WTC11 (cell line): ENCODE measurements around the gene CACNA1B. TPM values are rescaled to one million over a fixed set of nuclear protein-coding genes. Genes with fewer than 3 reads are reported as not detected.

ENCODE experiments used
- ATAC-seq: fragments of 200-7000 bp; cut with Tn5 transposase; 2 replicates; pipeline ENCODE4 v1.10.0; 2021; ENCODE audit warnings: mild to moderate bottlenecking, moderate library complexity
- CTCF ChIA-PET: fragments of 300-600 bp; sonication (Branson Sonifier 250); formaldehyde crosslinking; loops from one replicate; lab custom pipeline; 2021; ENCODE audit warnings: antibody characterized with exemption; lab: Charles Lee
- POLR2A ChIA-PET: fragments of 350-600 bp; sonication (Branson Sonifier 250); formaldehyde crosslinking; loops from one replicate; lab custom pipeline; 2021; ENCODE audit warnings: antibody characterized with exemption; lab: Charles Lee
- DNase-seq: peaks from one replicate; pipeline ENCODE4 v3.0.0; 2021; ENCODE audit warnings: low spot score
- H3K27ac Mint-ChIP-seq: 2 replicates; pipeline ENCODE4 v1.8.0; 2021; ENCODE audit warnings: mixed read lengths
- H3K27me3 Mint-ChIP-seq: 2 replicates; pipeline ENCODE4 v1.8.0; 2021; ENCODE audit warnings: low read depth, mild to moderate bottlenecking, moderate library complexity, mixed read lengths
- H3K36me3 Mint-ChIP-seq: 2 replicates; pipeline ENCODE4 v1.8.0; 2021; ENCODE audit warnings: mixed read lengths
- H3K4me1 Mint-ChIP-seq: 2 replicates; pipeline ENCODE4 v1.8.0; 2022; ENCODE audit warnings: mixed read lengths
- H3K4me3 Mint-ChIP-seq: 2 replicates; pipeline ENCODE4 v1.8.0; 2021; ENCODE audit warnings: mild to moderate bottlenecking, moderate library complexity, mixed read lengths
- H3K9me3 Mint-ChIP-seq: 2 replicates; pipeline ENCODE4 v1.8.0; 2021; ENCODE audit warnings: mixed read lengths
- E2F1 ChIP-seq: sonication (generic); formaldehyde crosslinking; IDR thresholded peaks from 2 replicates; pipeline ENCODE4 v1.8.0; 2022; ENCODE audit warnings: mild to moderate bottlenecking, missing genetic modification reagents
- E2F4 ChIP-seq: sonication (generic); formaldehyde crosslinking; IDR thresholded peaks from 2 replicates; pipeline ENCODE4 v1.8.1; 2022; ENCODE audit warnings: low read depth, mild to moderate bottlenecking, moderate library complexity, missing genetic modification reagents, borderline replicate concordance
- FOXK1 ChIP-seq: sonication (generic); formaldehyde crosslinking; IDR thresholded peaks from 2 replicates; pipeline ENCODE4 v1.8.0; 2022; ENCODE audit warnings: mild to moderate bottlenecking, moderate library complexity, missing genetic modification reagents
- GRHL2 ChIP-seq: fragments of 250-450 bp; sonication (Bioruptor Pico); IDR thresholded peaks from 2 replicates; pipeline ENCODE4 v1.8.0; 2022; ENCODE audit warnings: mild to moderate bottlenecking, moderate library complexity; ENCODE audit not compliant: insufficient replicate concordance, severe bottlenecking
- GTF2I ChIP-seq: fragments of 250-450 bp; sonication (Bioruptor Pico); conservative IDR thresholded peaks from 2 replicates; pipeline ENCODE4 v1.4.0; 2021; ENCODE audit warnings: mild to moderate bottlenecking
- KAT7 ChIP-seq: sonication (generic); formaldehyde crosslinking; IDR thresholded peaks from 2 replicates; pipeline ENCODE4 v1.8.1; 2023; ENCODE audit warnings: missing genetic modification reagents, mild to moderate bottlenecking, borderline replicate concordance
- MAX ChIP-seq: sonication (generic); formaldehyde crosslinking; IDR thresholded peaks from 2 replicates; pipeline ENCODE4 v1.8.0; 2022; ENCODE audit warnings: mild to moderate bottlenecking, missing genetic modification reagents
- NFATC4 ChIP-seq: fragments of 250-450 bp; sonication (Bioruptor Pico); IDR thresholded peaks from 2 replicates; pipeline ENCODE4 v1.9.0; 2021; ENCODE audit warnings: mild to moderate bottlenecking
- NFYB ChIP-seq: sonication (generic); formaldehyde crosslinking; conservative IDR thresholded peaks from 2 replicates; pipeline ENCODE4 v1.8.0; 2022; ENCODE audit warnings: low read depth, missing genetic modification reagents
- PRDM15 ChIP-seq: sonication (generic); formaldehyde crosslinking; IDR thresholded peaks from 2 replicates; pipeline ENCODE4 v1.8.0; 2022; ENCODE audit warnings: missing genetic modification reagents
- PRRX2 ChIP-seq: fragments of 250-450 bp; sonication (Bioruptor Pico); IDR thresholded peaks from 2 replicates; pipeline ENCODE4 v1.8.0; 2021; ENCODE audit warnings: mild to moderate bottlenecking
- RORB ChIP-seq: fragments of 250-450 bp; sonication (Bioruptor Pico); IDR thresholded peaks from 2 replicates; pipeline ENCODE4 v1.9.0; 2021; ENCODE audit warnings: mild to moderate bottlenecking
- SP1 ChIP-seq: sonication (generic); formaldehyde crosslinking; conservative IDR thresholded peaks from 2 replicates; pipeline ENCODE4 v1.8.1; 2022; ENCODE audit warnings: missing genetic modification reagents
- TEAD1 ChIP-seq: sonication (generic); formaldehyde crosslinking; IDR thresholded peaks from 2 replicates; pipeline ENCODE4 v1.8.0; 2022; ENCODE audit warnings: mild to moderate bottlenecking, missing genetic modification reagents
- ZNF138 ChIP-seq: sonication (generic); formaldehyde crosslinking; conservative IDR thresholded peaks from 2 replicates; pipeline ENCODE4 v1.8.1; 2022; ENCODE audit warnings: mild to moderate bottlenecking, moderate library complexity, missing genetic modification reagents
- ZNF232 ChIP-seq: sonication (generic); formaldehyde crosslinking; IDR thresholded peaks from 2 replicates; pipeline ENCODE4 v1.8.0; 2022; ENCODE audit warnings: mild to moderate bottlenecking, missing genetic modification reagents
- ZNF263 ChIP-seq: sonication (generic); formaldehyde crosslinking; IDR thresholded peaks from 2 replicates; pipeline ENCODE4 v1.8.1; 2022; ENCODE audit warnings: low read depth, mild to moderate bottlenecking, moderate library complexity, missing genetic modification reagents
- ZNF281 ChIP-seq: sonication (generic); formaldehyde crosslinking; IDR thresholded peaks from 2 replicates; pipeline ENCODE4 v1.8.0; 2023; ENCODE audit warnings: mild to moderate bottlenecking, missing genetic modification reagents
- ZNF317 ChIP-seq: sonication (generic); formaldehyde crosslinking; IDR thresholded peaks from 2 replicates; pipeline ENCODE4 v1.8.1; 2023; ENCODE audit warnings: low read depth, mild to moderate bottlenecking, moderate library complexity, missing genetic modification reagents, borderline replicate concordance
- ZSCAN18 ChIP-seq: fragments of 250-450 bp; sonication (Bioruptor Pico); IDR thresholded peaks from 2 replicates; pipeline ENCODE4 v2.1.2; 2022; ENCODE audit warnings: mild to moderate bottlenecking, moderate library complexity
- total RNA-seq: library from RNA; stranded (reverse); gene quantifications from 3 replicates; pipeline ENCODE4 v1.2.3, GENCODE V29; 2021

CACNA1B gene
- total RNA-seq, 1 experiment from 2014 or later = 8.4 TPM

- TF ChIP-seq PRDM15 (CRISPR knock-in tag) = no peak
- TF ChIP-seq ZNF232 = no peak
- no peak for TF ChIP-seq ZNF317 (CRISPR knock-in tag)
- TF ChIP-seq E2F4 (CRISPR knock-in tag) = no peak
- TF ChIP-seq NFATC4 = no peak
- no peak for TF ChIP-seq TEAD1
- TF ChIP-seq ZNF263 (CRISPR knock-in tag) = no peak
- TF ChIP-seq MAX (CRISPR knock-in tag) = no peak
- no peak for TF ChIP-seq FOXK1 (CRISPR knock-in tag)
- TF ChIP-seq, all 79 proteins: peak for 0
These were observed 148.3 kb downstream of the CACNA1B start (continued) for GRCh38 chr9:138025908-138026307.

GRCh38 chr9:138028596-138028995 lies 151.0 kb downstream of the CACNA1B start:
- peak; percentile 36; the same call in 1 of the 2 replicates for ATAC-seq
- no peak for DNase-seq
- H3K27ac Mint-ChIP-seq = no peak overlapping the region
- TF ChIP-seq GRHL2 (CRISPR knock-in tag) (no peak), NFYB (0 out of 2 replicates have a peak, but pooled peaks have one; percentile 18)
- H3K36me3 Mint-ChIP-seq = peaks cover 42% of the 10 kb centered on the region
- ChIA-PET POLR2A (no interaction called here), CTCF (no interaction called here)
- H3K4me1 Mint-ChIP-seq = peaks cover 4% of the 10 kb centered on the region
- peaks cover 8% of the 10 kb centered on the region for H3K27me3 Mint-ChIP-seq
- H3K9me3 Mint-ChIP-seq = peaks cover 24% of the 10 kb centered on the region
- H3K4me3 Mint-ChIP-seq = no peak overlapping the region

- POLR2A ChIA-PET = no interaction called here
- Mint-ChIP-seq H3K27ac (no peak overlapping the region), H3K36me3 (peaks cover 35% of the 10 kb centered on the region), H3K27me3 (no peaks in the 10 kb centered on the region), H3K4me3 (no peak overlapping the region), H3K9me3 (peaks cover 25% of the 10 kb centered on the region), H3K4me1 (no peaks in the 10 kb centered on the region)
- CTCF ChIA-PET = no interaction called here
- DNase-seq = no peak
- ATAC-seq = no peak
- TF ChIP-seq ZSCAN18 (CRISPR knock-in tag) (no peak), E2F1 (no peak), ZNF232 (no peak), ZNF263 (CRISPR knock-in tag) (no peak), PRDM15 (CRISPR knock-in tag) (no peak), KAT7 (CRISPR knock-in tag) (no peak), ZNF138 (CRISPR knock-in tag) (no peak), RORB (CRISPR knock-in tag) (no peak), GTF2I (CRISPR knock-in tag) (no peak), PRRX2 (CRISPR knock-in tag) (no peak), SP1 (CRISPR knock-in tag) (no peak), ZNF281 (CRISPR knock-in tag) (no peak)
These were observed 153.6 kb downstream of the CACNA1B start for GRCh38 chr9:138031186-138031585.
